ENCODE data around the gene CNTN4. TPM values are rescaled to one million over a fixed set of nuclear protein-coding genes. Genes with fewer than 3 reads are reported as not detected.

CNTN4 gene
- total and polyA plus RNA-seq, 4 donors: 1.2 to 3.8 (median 2.6) TPM

DNA sequence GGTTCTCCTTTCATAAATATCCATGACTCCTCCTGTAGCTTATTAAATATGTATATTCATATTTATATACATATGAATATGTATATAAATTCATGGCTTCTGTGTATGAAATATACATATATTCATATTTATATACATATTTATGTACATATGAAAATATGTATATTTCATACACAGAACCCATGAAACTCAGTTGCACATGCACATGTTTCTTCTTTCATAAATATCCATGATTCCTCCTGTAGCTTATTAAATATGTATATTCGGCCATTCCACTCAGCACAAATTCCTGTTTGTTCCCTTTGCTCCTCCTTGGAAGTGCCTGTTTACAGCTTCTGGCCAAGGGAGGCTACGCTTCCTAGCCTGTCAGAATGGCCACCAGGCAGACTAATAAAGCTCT lies 789.9 kb downstream of the CNTN4 start:
- no peak for DNase-seq (ENCODE audit: low spot score)
- Histone ChIP-seq H3K27ac (ENCODE audit: low read depth in 1 of 2, low read length in 2 of 2) (no peak overlapping the region), H3K9ac (ENCODE audit: low read depth in 1 of 2, low read length in 2 of 2) (no peak overlapping the region), H3K27me3 (ENCODE audit: control insufficient read depth in 4 of 4, insufficient read depth in 4 of 4, low read length in 3 of 4) (no peaks in the 10 kb centered on the region), H3K36me3 (ENCODE audit: control insufficient read depth in 4 of 4, insufficient read depth in 3 of 4, low read depth in 1 of 4, low read length in 3 of 4) (no peaks in the 10 kb centered on the region), H3K9me3 (ENCODE audit: control insufficient read depth in 4 of 4, low read length in 3 of 4) (no peaks in the 10 kb centered on the region), H3K4me3 (ENCODE audit: low read depth in 1 of 3, low read length in 3 of 3) (no peak overlapping the region), H3K4me1 (ENCODE audit: control insufficient read depth in 4 of 4, insufficient read depth in 4 of 4, low read length in 3 of 4) (no peaks in the 10 kb centered on the region)
- no peak for TF ChIP-seq GABPA (IDR thresholded peaks at IDR 0.05 in 1 of 2, conservative IDR thresholded peaks at IDR 0.05 in 1 of 2)
- TF ChIP-seq FOXA2 (IDR thresholded peaks at IDR 0.05): no peak
- TF ChIP-seq, protein P1, sequence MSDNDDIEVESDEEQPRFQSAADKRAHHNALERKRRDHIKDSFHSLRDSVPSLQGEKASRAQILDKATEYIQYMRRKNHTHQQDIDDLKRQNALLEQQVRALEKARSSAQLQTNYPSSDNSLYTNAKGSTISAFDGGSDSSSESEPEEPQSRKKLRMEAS (IDR thresholded peaks at IDR 0.05): no peak
- TF ChIP-seq NR2F2 (IDR thresholded peaks at IDR 0.05): no peak
- no peak for TF ChIP-seq HNF4G (IDR thresholded peaks at IDR 0.05)
- TF ChIP-seq, protein P2, sequence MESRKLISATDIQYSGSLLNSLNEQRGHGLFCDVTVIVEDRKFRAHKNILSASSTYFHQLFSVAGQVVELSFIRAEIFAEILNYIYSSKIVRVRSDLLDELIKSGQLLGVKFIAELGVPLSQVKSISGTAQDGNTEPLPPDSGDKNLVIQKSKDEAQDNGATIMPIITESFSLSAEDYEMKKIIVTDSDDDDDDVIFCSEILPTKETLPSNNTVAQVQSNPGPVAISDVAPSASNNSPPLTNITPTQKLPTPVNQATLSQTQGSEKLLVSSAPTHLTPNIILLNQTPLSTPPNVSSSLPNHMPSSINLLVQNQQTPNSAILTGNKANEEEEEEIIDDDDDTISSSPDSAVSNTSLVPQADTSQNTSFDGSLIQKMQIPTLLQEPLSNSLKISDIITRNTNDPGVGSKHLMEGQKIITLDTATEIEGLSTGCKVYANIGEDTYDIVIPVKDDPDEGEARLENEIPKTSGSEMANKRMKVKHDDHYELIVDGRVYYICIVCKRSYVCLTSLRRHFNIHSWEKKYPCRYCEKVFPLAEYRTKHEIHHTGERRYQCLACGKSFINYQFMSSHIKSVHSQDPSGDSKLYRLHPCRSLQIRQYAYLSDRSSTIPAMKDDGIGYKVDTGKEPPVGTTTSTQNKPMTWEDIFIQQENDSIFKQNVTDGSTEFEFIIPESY (IDR thresholded peaks at IDR 0.05): no peak
- TF ChIP-seq, protein P3, sequence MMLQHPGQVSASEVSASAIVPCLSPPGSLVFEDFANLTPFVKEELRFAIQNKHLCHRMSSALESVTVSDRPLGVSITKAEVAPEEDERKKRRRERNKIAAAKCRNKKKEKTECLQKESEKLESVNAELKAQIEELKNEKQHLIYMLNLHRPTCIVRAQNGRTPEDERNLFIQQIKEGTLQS (IDR thresholded peaks at IDR 0.05): no peak
- TF ChIP-seq RXRA (IDR thresholded peaks at IDR 0.05): no peak
- no peak for TF ChIP-seq FOXA1 (IDR thresholded peaks at IDR 0.05)
- TF ChIP-seq TAF1 (conservative IDR thresholded peaks at IDR 0.05): no peak
- no peak for TF ChIP-seq SP1 (IDR thresholded peaks at IDR 0.05)
- TF ChIP-seq, protein P4, sequence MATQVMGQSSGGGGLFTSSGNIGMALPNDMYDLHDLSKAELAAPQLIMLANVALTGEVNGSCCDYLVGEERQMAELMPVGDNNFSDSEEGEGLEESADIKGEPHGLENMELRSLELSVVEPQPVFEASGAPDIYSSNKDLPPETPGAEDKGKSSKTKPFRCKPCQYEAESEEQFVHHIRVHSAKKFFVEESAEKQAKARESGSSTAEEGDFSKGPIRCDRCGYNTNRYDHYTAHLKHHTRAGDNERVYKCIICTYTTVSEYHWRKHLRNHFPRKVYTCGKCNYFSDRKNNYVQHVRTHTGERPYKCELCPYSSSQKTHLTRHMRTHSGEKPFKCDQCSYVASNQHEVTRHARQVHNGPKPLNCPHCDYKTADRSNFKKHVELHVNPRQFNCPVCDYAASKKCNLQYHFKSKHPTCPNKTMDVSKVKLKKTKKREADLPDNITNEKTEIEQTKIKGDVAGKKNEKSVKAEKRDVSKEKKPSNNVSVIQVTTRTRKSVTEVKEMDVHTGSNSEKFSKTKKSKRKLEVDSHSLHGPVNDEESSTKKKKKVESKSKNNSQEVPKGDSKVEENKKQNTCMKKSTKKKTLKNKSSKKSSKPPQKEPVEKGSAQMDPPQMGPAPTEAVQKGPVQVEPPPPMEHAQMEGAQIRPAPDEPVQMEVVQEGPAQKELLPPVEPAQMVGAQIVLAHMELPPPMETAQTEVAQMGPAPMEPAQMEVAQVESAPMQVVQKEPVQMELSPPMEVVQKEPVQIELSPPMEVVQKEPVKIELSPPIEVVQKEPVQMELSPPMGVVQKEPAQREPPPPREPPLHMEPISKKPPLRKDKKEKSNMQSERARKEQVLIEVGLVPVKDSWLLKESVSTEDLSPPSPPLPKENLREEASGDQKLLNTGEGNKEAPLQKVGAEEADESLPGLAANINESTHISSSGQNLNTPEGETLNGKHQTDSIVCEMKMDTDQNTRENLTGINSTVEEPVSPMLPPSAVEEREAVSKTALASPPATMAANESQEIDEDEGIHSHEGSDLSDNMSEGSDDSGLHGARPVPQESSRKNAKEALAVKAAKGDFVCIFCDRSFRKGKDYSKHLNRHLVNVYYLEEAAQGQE (IDR thresholded peaks at IDR 0.05): no peak
- TF ChIP-seq, protein P5, sequence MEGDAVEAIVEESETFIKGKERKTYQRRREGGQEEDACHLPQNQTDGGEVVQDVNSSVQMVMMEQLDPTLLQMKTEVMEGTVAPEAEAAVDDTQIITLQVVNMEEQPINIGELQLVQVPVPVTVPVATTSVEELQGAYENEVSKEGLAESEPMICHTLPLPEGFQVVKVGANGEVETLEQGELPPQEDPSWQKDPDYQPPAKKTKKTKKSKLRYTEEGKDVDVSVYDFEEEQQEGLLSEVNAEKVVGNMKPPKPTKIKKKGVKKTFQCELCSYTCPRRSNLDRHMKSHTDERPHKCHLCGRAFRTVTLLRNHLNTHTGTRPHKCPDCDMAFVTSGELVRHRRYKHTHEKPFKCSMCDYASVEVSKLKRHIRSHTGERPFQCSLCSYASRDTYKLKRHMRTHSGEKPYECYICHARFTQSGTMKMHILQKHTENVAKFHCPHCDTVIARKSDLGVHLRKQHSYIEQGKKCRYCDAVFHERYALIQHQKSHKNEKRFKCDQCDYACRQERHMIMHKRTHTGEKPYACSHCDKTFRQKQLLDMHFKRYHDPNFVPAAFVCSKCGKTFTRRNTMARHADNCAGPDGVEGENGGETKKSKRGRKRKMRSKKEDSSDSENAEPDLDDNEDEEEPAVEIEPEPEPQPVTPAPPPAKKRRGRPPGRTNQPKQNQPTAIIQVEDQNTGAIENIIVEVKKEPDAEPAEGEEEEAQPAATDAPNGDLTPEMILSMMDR (IDR thresholded peaks at IDR 0.05; ENCODE audit: low read depth, low read length, missing input control): no peak
- no peak for TF ChIP-seq JUND (IDR thresholded peaks at IDR 0.05)
- no peak for TF ChIP-seq RAD21 (IDR thresholded peaks at IDR 0.05)
- TF ChIP-seq YY1 (IDR thresholded peaks at IDR 0.05): no peak
- 94% methylated on average over 2 of the region's 2 CpGs for WGBS

DNA sequence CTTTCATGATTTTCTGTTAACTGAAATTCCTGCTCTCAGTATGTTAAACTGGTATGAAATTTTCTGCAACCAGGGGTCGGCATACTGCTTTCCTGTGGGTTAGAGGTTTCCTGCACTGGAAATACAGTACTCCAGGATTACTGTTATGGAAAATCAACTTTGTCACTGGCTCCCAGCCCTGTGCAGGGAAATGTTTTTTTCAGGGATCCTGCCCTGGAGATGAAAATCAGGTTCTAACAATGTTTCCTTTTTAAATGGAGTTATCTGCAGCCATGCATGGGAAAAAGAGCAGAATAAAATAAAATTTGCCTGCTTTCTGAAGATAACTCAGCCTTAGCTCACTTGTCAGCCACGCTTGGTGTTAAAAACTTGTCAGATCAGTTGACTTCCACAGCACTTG lies 791.1 kb downstream of the CNTN4 start:
- WGBS: 76% methylated on average over 2 of the region's 2 CpGs
- no peaks in the 10 kb centered on the region for H3K4me1 ChIP-seq (ENCODE audit: control insufficient read depth in 4 of 4, insufficient read depth in 4 of 4, low read length in 3 of 4)
- no peaks in the 10 kb centered on the region for H3K27me3 ChIP-seq (ENCODE audit: control insufficient read depth in 4 of 4, insufficient read depth in 4 of 4, low read length in 3 of 4)
- no peak for DNase-seq (ENCODE audit: low spot score)
- no peak overlapping the region for H3K27ac ChIP-seq (ENCODE audit: low read depth in 1 of 2, low read length in 2 of 2)
- H3K36me3 ChIP-seq (ENCODE audit: control insufficient read depth in 4 of 4, insufficient read depth in 3 of 4, low read depth in 1 of 4, low read length in 3 of 4): no peaks in the 10 kb centered on the region
- no peak overlapping the region for H3K4me3 ChIP-seq (ENCODE audit: low read depth in 1 of 3, low read length in 3 of 3)
- H3K9me3 ChIP-seq (ENCODE audit: control insufficient read depth in 4 of 4, low read length in 3 of 4): no peaks in the 10 kb centered on the region
- H3K9ac ChIP-seq (ENCODE audit: low read depth in 1 of 2, low read length in 2 of 2): no peak overlapping the region
- TF ChIP-seq RXRA (IDR thresholded peaks at IDR 0.05): no peak
- TF ChIP-seq RAD21 (IDR thresholded peaks at IDR 0.05): no peak
- TF ChIP-seq SP1 (IDR thresholded peaks at IDR 0.05): no peak
- no peak for TF ChIP-seq GABPA (IDR thresholded peaks at IDR 0.05 in 1 of 2, conservative IDR thresholded peaks at IDR 0.05 in 1 of 2)
- TF ChIP-seq FOXA2 (IDR thresholded peaks at IDR 0.05): no peak
- TF ChIP-seq, protein P3 (IDR thresholded peaks at IDR 0.05): no peak
- TF ChIP-seq HNF4A (conservative IDR thresholded peaks at IDR 0.05): no peak
- TF ChIP-seq FOXA1 (IDR thresholded peaks at IDR 0.05): no peak
- no peak for TF ChIP-seq HNF4G (IDR thresholded peaks at IDR 0.05)
- TF ChIP-seq, protein P4 (IDR thresholded peaks at IDR 0.05): no peak
- TF ChIP-seq, protein P1 (IDR thresholded peaks at IDR 0.05): no peak

Data from liver (tissue), 9 donors.